SK-N-SH (cell line): ENCODE data around the gene THOC7. TPM values are rescaled to one million over a fixed set of nuclear protein-coding genes. Genes with fewer than 3 reads are reported as not detected.

ENCODE experiments used
- CTCF ChIA-PET: fragments of 300-600, 350-600 bp; formaldehyde crosslinking; extraction: SDS; loops from one replicate; lab custom pipeline; 2021; lab: Yijun Ruan, JAX
- POLR2A ChIA-PET: fragments of 350-600 bp; sonication (Branson Sonifier 250); formaldehyde crosslinking; extraction: SDS; loops from one replicate; lab custom pipeline; 2020; ENCODE audit warnings: antibody characterized with exemption, inconsistent platforms; lab: Yijun Ruan, JAX
- DNase-seq: peaks from one replicate; pipeline ENCODE4 v3.0.0; 2012
- H2AFZ ChIP-seq: fragments of 200-600 bp; sonication (generic); 2 replicates; pipeline ENCODE4 v1.8.1; 2016; ENCODE audit warnings: antibody characterized with exemption, mild to moderate bottlenecking, low read depth
- H3F3A ChIP-seq: fragments of 200-600 bp; sonication (generic); replicated peaks from 2 replicates; pipeline ENCODE3; 2016; ENCODE audit warnings: antibody characterized with exemption, mild to moderate bottlenecking; ENCODE audit not compliant: insufficient read depth
- H3K27ac ChIP-seq, 2 experiments: fragments of 200-500 bp in 1 of 2; fragments of 200-600 bp in 1 of 2; sonication (Bioruptor generic) in 1 of 2; sonication (generic), shearing (Covaris generic) in 1 of 2; 2 replicates each; pipeline versions ENCODE4 v1.5.1 to v1.6.1; 2014 to 2016; ENCODE audit warnings: low read depth in 2 of 2, inconsistent platforms in 1 of 2, low read length in 1 of 2, mild to moderate bottlenecking in 1 of 2, mixed read lengths in 1 of 2
- H3K27me3 ChIP-seq: fragments of 200-600 bp; sonication (generic), shearing (Covaris generic); 2 replicates; pipeline ENCODE4 v1.6.1; 2016; ENCODE audit warnings: mixed run types; ENCODE audit not compliant: insufficient read depth
- H3K36me3 ChIP-seq, 2 experiments: fragments of 200-500 bp in 1 of 2; fragments of 200-600 bp in 1 of 2; sonication (Bioruptor generic) in 1 of 2; sonication (generic) in 1 of 2; replicated peaks in 1 of 2; 2 replicates each; pipeline versions ENCODE3 to v1.5.1; 2014 to 2016; ENCODE audit warnings: low read length in 1 of 2, mild to moderate bottlenecking in 1 of 2; ENCODE audit not compliant: insufficient read depth in 2 of 2, control insufficient read depth in 1 of 2
- H3K4me1 ChIP-seq, 2 experiments: fragments of 200-500 bp in 1 of 2; fragments of 200-600 bp in 1 of 2; sonication (Bioruptor generic) in 1 of 2; sonication (generic), shearing (Covaris generic) in 1 of 2; 2 replicates each; pipeline versions ENCODE4 v1.5.1 to v1.6.1; 2014 to 2016; ENCODE audit warnings: low read depth in 1 of 2, low read length in 1 of 2, mixed run types in 1 of 2; ENCODE audit not compliant: insufficient read depth in 2 of 2, control insufficient read depth in 1 of 2
- H3K4me2 ChIP-seq: fragments of 200-600 bp; sonication (generic), shearing (Covaris generic); 2 replicates; pipeline ENCODE4 v1.6.1; 2017; ENCODE audit warnings: mixed run types
- H3K4me3 ChIP-seq, 2 experiments: fragments of 200-500 bp in 1 of 2; fragments of 200-600 bp in 1 of 2; sonication (Bioruptor generic) in 1 of 2; sonication (generic), shearing (Covaris generic) in 1 of 2; 2 replicates each; pipeline versions ENCODE4 v1.5.1 to v1.8.1; 2014 to 2016; ENCODE audit warnings: low read depth in 2 of 2, inconsistent platforms in 1 of 2, low read length in 1 of 2, mild to moderate bottlenecking in 1 of 2, mixed read lengths in 1 of 2, moderate library complexity in 1 of 2
- H3K79me2 ChIP-seq: fragments of 200-600 bp; sonication (generic); 2 replicates; pipeline ENCODE4 v1.8.1; 2017; ENCODE audit warnings: mild to moderate bottlenecking; ENCODE audit not compliant: insufficient read depth
- H3K9ac ChIP-seq: fragments of 200-600 bp; sonication (generic); 2 replicates; pipeline ENCODE4 v1.6.1; 2017; ENCODE audit warnings: mixed run types
- H3K9me2 ChIP-seq: fragments of 200-600 bp; sonication (generic); 2 replicates; pipeline ENCODE4 v1.6.1; 2017; ENCODE audit warnings: mixed run types
- H3K9me3 ChIP-seq: fragments of 200-600 bp; sonication (generic); 2 replicates; pipeline ENCODE4 v1.6.1; 2017; ENCODE audit warnings: mixed run types, mild to moderate bottlenecking, moderate library complexity
- H4K20me1 ChIP-seq: fragments of 200-600 bp; sonication (generic); 2 replicates; pipeline ENCODE4 v1.6.1; 2017; ENCODE audit warnings: mild to moderate bottlenecking, mixed run types; ENCODE audit not compliant: insufficient read depth
- CHD2 ChIP-seq: fragments of 150-350 bp; IDR thresholded peaks from 2 replicates; pipeline ENCODE4 v1.6.1; 2018; ENCODE audit warnings: low read length; ENCODE audit not compliant: partially characterized antibody
- CTCF ChIP-seq: fragments of 200-600 bp; sonication (generic); IDR thresholded peaks from 2 replicates; pipeline ENCODE4 v1.6.1; 2017; ENCODE audit warnings: antibody characterized with exemption, mild to moderate bottlenecking, moderate library complexity
- FOSL2 ChIP-seq: IDR thresholded peaks from 2 replicates; pipeline ENCODE4 v1.4.0; 2012; ENCODE audit warnings: low read depth, mild to moderate bottlenecking, moderate library complexity, borderline replicate concordance
- GABPA ChIP-seq: IDR thresholded peaks from 2 replicates; pipeline ENCODE4 v1.4.0; 2012; ENCODE audit warnings: low read depth, mild to moderate bottlenecking
- IRF3 ChIP-seq: fragments of 150-350 bp; IDR thresholded peaks from 2 replicates; pipeline ENCODE4 v1.6.1; 2016; ENCODE audit warnings: mild to moderate bottlenecking, low read depth, low read length
- JUND ChIP-seq: IDR thresholded peaks from 2 replicates; pipeline ENCODE4 v1.4.0; 2012
- NRF1 ChIP-seq: IDR thresholded peaks from 2 replicates; pipeline ENCODE4 v1.6.1; 2012; ENCODE audit warnings: low read depth, mild to moderate bottlenecking, low read length
- REST ChIP-seq: IDR thresholded peaks from 2 replicates; pipeline ENCODE4 v1.6.1; 2012; ENCODE audit warnings: mild to moderate bottlenecking, low read depth, low read length, moderate library complexity
- SMC3 ChIP-seq: IDR thresholded peaks from 2 replicates; pipeline ENCODE4 v1.6.1; 2012; ENCODE audit warnings: low read depth, low read length, improper control_type of control experiment
- WGBS: methylation state at CpG from one replicate; pipeline ENCODE4 v1.1.6; 2017; ENCODE audit warnings: low lambda C conversion rate; 5-methylcytosine and 5-hydroxymethylcytosine counted together
- polyA plus RNA-seq, 3 experiments: library from polyadenylated mRNA; depleted of rRNA; stranded (reverse); fragments of >200 nt; gene quantifications; 2 replicates each; pipeline ENCODE4 v1.2.3, GENCODE V29; 2012

THOC7 gene
- polyA plus RNA-seq, 1 of the 3 experiments (the other 2 are of a cell fraction), result 35.6 TPM

GRCh38 chr3:63880653-63881052 lies 17.0 kb upstream of the THOC7 start:
- no peak overlapping the region for H3K9ac ChIP-seq
- TF ChIP-seq IRF3 (no peak), JUND (no peak)
- no peaks in the 10 kb centered on the region for H3F3A ChIP-seq
- no peak overlapping the region for H2AFZ ChIP-seq
- no peaks in the 10 kb centered on the region for H3K9me2 ChIP-seq
- ChIA-PET CTCF (no interaction called here), POLR2A (no interaction called here)
- H4K20me1 ChIP-seq, result peaks cover 67% of the 10 kb centered on the region
- H3K4me1 ChIP-seq, result peaks cover 19 to 23% of the 10 kb centered on the region in 2 experiments
- H3K27ac ChIP-seq, result no peak overlapping the region
- no peak for DNase-seq
- peaks cover 0 to 6% of the 10 kb centered on the region in 2 experiments for H3K36me3 ChIP-seq
- no peaks in the 10 kb centered on the region for H3K9me3 ChIP-seq
- H3K4me2 ChIP-seq, result no peak overlapping the region
- peaks cover 87% of the 10 kb centered on the region for H3K79me2 ChIP-seq
- 97% methylated on average over 5 of the region's 5 CpGs for WGBS
- no peak overlapping the region for H3K4me3 ChIP-seq
- H3K27me3 ChIP-seq, result no peaks in the 10 kb centered on the region

GRCh38 chr3:63878394-63879060 lies 14.9 kb upstream of the THOC7 start:
- 97% methylated on average over 2 of the region's 2 CpGs for WGBS
- Histone ChIP-seq H3K9ac (no peak overlapping the region), H3K4me1 (peaks cover 19 to 23% of the 10 kb centered on the region in 2 experiments), H3K4me3 (no peak overlapping the region), H3K4me2 (peak overlapping the region; percentile 29; the same call in 1 of the 2 replicates), H3K9me3 (no peaks in the 10 kb centered on the region), H3F3A (no peaks in the 10 kb centered on the region), H3K27me3 (no peaks in the 10 kb centered on the region), H2AFZ (no peak overlapping the region), H3K36me3 (no peaks in the 10 kb centered on the region), H3K27ac (no peak overlapping the region), H3K9me2 (no peaks in the 10 kb centered on the region), H3K79me2 (peaks cover 95% of the 10 kb centered on the region), H4K20me1 (peaks cover 76% of the 10 kb centered on the region)
- POLR2A ChIA-PET, result no interaction called here
- CTCF ChIA-PET, result interaction anchor here (1.6 to 1.7 kb wide), 2 partner anchors 11 to 83 kb away, joined by 4 to 6 read pairs; no protein-coding TSS in a partner anchor
- DNase-seq, result no peak
- TF ChIP-seq CTCF, result no peak
- TF ChIP-seq GABPA, result no peak
- no peak for TF ChIP-seq NRF1
- no peak for TF ChIP-seq REST
- TF ChIP-seq FOSL2, result no peak
- no peak for TF ChIP-seq SMC3
- no peak for TF ChIP-seq CHD2
